Heart right ventricle (tissue), 16 donors: ENCODE data around the gene CREB3L1. TPM values are rescaled to one million over a fixed set of nuclear protein-coding genes. Genes with fewer than 3 reads are reported as not detected.
"Not testable (repeated sequence)": the region's sequence is repeated elsewhere in the genome, so short reads cannot be mapped to it uniquely, and the experiment has no call there.

Source experiments
- ATAC-seq, 8 donors: fragments of 200-7000 bp; cut with Tn5 transposase; one replicate each; pipeline ENCODE4 v1.9.1; 2020; ENCODE audit warnings: mild to moderate bottlenecking in 8 of 8, moderate library complexity in 8 of 8, moderate number of reproducible peaks in 1 of 8
- DNase-seq, 2 donors: peaks; one replicate each; pipeline ENCODE4 v3.0.0-alpha.2; 2020
- H3K27ac ChIP-seq, 10 donors: fragments of 200-600 bp; sonication (generic) in 2 of 10; one replicate each; pipeline versions ENCODE4 v1.5.0 to v1.8.0; 2020 to 2022; ENCODE audit warnings: mild to moderate bottlenecking in 3 of 10
- H3K27me3 ChIP-seq, 7 donors: fragments of 200-600 bp; one replicate each; pipeline ENCODE4 v1.8.0; 2021 to 2022; ENCODE audit warnings: mild to moderate bottlenecking in 2 of 7
- H3K36me3 ChIP-seq, 9 donors: fragments of 200-600 bp; sonication (generic) in 1 of 9; one replicate each; pipeline versions ENCODE4 v1.5.0 to v1.8.0; 2020 to 2022; ENCODE audit warnings: mild to moderate bottlenecking in 2 of 9
- H3K4me1 ChIP-seq, 9 donors: fragments of 200-600 bp; sonication (generic) in 1 of 9; one replicate each; pipeline versions ENCODE4 v1.5.0 to v1.8.0; 2020 to 2022; ENCODE audit warnings: mild to moderate bottlenecking in 4 of 9
- H3K4me3 ChIP-seq, 10 donors: fragments of 200-600 bp; sonication (generic) in 2 of 10; one replicate each; pipeline versions ENCODE4 v1.5.0 to v1.8.0; 2020 to 2022; ENCODE audit warnings: mild to moderate bottlenecking in 7 of 10, moderate library complexity in 2 of 10
- H3K9me3 ChIP-seq, 11 donors: fragments of 200-600 bp in 10 of 11; sonication (generic) in 2 of 11; one replicate each; pipeline versions ENCODE4 v1.5.0 to v1.8.0; 2013 to 2022; ENCODE audit warnings: mild to moderate bottlenecking in 2 of 11, control low read depth in 1 of 11, moderate library complexity in 1 of 11
- WGBS, 2 donors: extraction: QIAGEN DNeasy Blood & Tissue Kit; methylation state at CpG; one replicate each; pipeline ENCODE4 v1.1.7; 2013; ENCODE audit warnings: inconsistent platforms in 1 of 2; 5-methylcytosine and 5-hydroxymethylcytosine counted together
- intact Hi-C, 10 donors: fragments of 100-400 bp; cut with DNase I; formaldehyde crosslinking; loops; one replicate each; pipeline versions ENCODE4 v1.11.1 to v1.14.2; 2022
- polyA plus RNA-seq, 2 donors: library from polyadenylated mRNA; stranded (reverse); fragments of 200-250 nt; gene quantifications; one replicate each; pipeline ENCODE4 v1.2.3, GENCODE V29; 2013
- total RNA-seq, 10 donors: library from RNA; stranded (reverse); fragmentation: NEBNext Ultra II Directional in 3 of 10; extraction: Animal tissue kit (Norgen Biotek cat#: 25700) in 3 of 10; gene quantifications; one replicate each; pipeline versions ENCODE4 v1.2.1 to v1.2.4, GENCODE V29; 2021 to 2023
- TF ChIP-seq, protein P1 (sequence below), 9 donors: fragments of 200-600 bp; sonication (generic) in 2 of 9; IDR thresholded peaks; one replicate each; pipeline versions ENCODE4 v1.5.0 to v1.8.0; 2021 to 2022; ENCODE audit warnings: antibody characterized with exemption in 9 of 9, mild to moderate bottlenecking in 5 of 9, moderate library complexity in 1 of 9
- donor health status: Arrhythmogenic right ventricular cardiomyopathy.
- donor health status: ischemic (EF 13 %, LVEDD 7.1; RV severe dilation, severe dysfunction).
- donor health status: healthy with polysubstance abuse.
- donor health status: DM: no; HTN: yes; CAD: no.
- donor health status: DM: no; HTN: no; CAD: no.
- donor health status: ischemic (EF 25% LVEDD 6.9; RV normal size, moderate dysfunction).
- donor health status: ischemic (EF 25% LVEDD 5.7; RV mildly dilated, moderate dysfunction).
- donor health status: healthy.
- donor health status: DM: yes; HTN: yes; CAD: no.
- donor health status: Ischemic cardiomyopathy.
- donor health status: ischemic (EF 35%, LVEDD 5.7; RV mildly dilated, moderate dysfunction).
- donor health status: nonischemic (EF 11% LVEDD 7.7; RV severe dilation, severe dysfunction).
- donor health status: DM: yes; HTN: yes; CAD: no.
- donor health status: PGD.
- donor health status: ischemic (EF 29% LVEDD 5.4; RV normal size, mild dysfunction).
- donor health status: nonischemic (EF 23%, LVEDD 6.1; RV moderate dilation, normal function).

Gene CREB3L1
- total and polyA plus RNA-seq, 12 donors, result 9.7 to 127 (median 36.1) TPM

DNA sequence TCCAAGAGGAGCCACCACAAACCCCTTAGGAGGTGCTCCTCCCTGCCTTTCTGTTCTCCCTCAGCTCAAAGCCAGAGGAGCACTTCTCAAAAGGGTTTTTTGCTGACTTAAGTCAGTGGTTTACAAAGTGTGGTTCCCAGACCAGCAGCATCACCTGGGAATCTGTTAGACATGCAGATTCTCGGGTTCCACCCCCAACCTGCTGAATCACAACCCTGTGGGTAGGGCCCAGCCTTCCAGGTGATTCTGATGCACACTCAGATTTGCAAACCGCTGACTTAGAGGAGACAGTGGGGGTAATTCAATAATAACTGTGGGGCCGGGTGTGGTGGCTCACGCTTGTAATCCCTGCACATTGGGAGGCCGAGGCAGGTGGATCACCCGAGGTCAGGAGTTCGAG is 22.8 kb downstream of the CREB3L1 start:
- H3K27ac ChIP-seq, result no peak overlapping the region
- ATAC-seq (no peak), DNase-seq (no peak)
- H3K36me3 ChIP-seq, result peaks cover 0 to 32% (median 0%) of the 10 kb centered on the region in 9 donors
- no peak overlapping the region for H3K4me3 ChIP-seq
- 97 to 98% methylated on average over 7 of the region's 7 CpGs for WGBS, 2 donors
- peaks cover 0 to 26% (median 0%) of the 10 kb centered on the region in 7 donors for H3K27me3 ChIP-seq
- H3K4me1 ChIP-seq, result peaks cover 9 to 38% (median 22%) of the 10 kb centered on the region in 9 donors
- TF ChIP-seq, protein P1, sequence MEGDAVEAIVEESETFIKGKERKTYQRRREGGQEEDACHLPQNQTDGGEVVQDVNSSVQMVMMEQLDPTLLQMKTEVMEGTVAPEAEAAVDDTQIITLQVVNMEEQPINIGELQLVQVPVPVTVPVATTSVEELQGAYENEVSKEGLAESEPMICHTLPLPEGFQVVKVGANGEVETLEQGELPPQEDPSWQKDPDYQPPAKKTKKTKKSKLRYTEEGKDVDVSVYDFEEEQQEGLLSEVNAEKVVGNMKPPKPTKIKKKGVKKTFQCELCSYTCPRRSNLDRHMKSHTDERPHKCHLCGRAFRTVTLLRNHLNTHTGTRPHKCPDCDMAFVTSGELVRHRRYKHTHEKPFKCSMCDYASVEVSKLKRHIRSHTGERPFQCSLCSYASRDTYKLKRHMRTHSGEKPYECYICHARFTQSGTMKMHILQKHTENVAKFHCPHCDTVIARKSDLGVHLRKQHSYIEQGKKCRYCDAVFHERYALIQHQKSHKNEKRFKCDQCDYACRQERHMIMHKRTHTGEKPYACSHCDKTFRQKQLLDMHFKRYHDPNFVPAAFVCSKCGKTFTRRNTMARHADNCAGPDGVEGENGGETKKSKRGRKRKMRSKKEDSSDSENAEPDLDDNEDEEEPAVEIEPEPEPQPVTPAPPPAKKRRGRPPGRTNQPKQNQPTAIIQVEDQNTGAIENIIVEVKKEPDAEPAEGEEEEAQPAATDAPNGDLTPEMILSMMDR (IDR thresholded peaks at IDR 0.05), result no peak
- intact Hi-C loops, result loop anchor here in 1 of 10 donors (10.0 kb wide), 1 partner anchor 175 kb away; the partner anchor contains the start of gene PHF21A
- H3K9me3 ChIP-seq, result no peaks in the 10 kb centered on the region

DNA sequence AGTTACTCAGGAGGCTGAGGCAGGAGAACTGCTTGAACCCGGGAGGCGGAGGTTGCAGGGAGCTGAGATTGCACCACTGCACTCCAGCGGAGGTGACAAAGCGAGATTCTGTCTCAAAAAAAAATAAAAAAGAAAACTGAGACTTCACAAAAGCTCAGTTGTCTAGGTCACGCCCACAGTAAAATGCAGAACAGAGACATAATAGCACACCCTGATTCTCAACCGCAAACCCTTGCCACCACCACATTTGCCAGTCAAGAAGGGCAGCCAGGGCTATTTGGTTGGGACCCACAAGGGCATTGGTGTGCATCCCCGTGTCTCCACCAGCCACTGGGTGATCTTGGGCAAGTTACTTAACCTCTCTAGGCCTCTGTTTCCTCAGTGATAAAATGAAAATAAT is 25.4 kb downstream of the CREB3L1 start:
- Histone ChIP-seq H3K27ac (no peak overlapping the region), H3K4me3 (no peak overlapping the region), H3K9me3 (no peaks in the 10 kb centered on the region), H3K36me3 (peaks cover 0 to 42% (median 0%) of the 10 kb centered on the region in 9 donors), H3K4me1 (peaks cover 0 to 15% (median 0%) of the 10 kb centered on the region in 9 donors), H3K27me3 (no peaks in the 10 kb centered on the region)
- no peak for DNase-seq
- no peak for ATAC-seq
- 88 to 93% methylated on average over 7 of the region's 7 CpGs for WGBS, 2 donors
- intact Hi-C loops, result loop anchor here in 1 of 10 donors (10.0 kb wide), 1 partner anchor 178 kb away; the partner anchor contains the start of gene PHF21A
- TF ChIP-seq, protein P1 (IDR thresholded peaks at IDR 0.05), result no peak

DNA sequence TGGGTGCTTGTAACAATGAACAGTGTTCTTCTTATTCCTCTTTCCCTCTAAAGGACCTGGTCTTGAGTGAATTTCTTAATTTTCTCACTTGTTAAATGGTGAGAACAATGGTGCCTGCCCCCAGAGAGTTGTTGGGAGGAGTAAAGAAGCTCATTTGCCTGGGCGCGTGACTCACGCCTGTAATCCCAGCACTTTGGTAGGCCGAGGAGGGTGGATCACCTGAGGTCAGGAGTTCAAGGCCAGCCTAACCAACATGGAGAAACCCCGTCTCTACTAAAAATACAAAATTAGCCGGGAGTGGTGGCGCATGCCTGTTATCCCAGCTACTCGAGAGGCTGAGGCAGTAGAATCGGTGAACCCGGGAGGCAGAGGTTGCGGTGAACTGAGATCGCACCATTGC is 26.6 kb downstream of the CREB3L1 start:
- not testable (repeated sequence) for ATAC-seq

DNA sequence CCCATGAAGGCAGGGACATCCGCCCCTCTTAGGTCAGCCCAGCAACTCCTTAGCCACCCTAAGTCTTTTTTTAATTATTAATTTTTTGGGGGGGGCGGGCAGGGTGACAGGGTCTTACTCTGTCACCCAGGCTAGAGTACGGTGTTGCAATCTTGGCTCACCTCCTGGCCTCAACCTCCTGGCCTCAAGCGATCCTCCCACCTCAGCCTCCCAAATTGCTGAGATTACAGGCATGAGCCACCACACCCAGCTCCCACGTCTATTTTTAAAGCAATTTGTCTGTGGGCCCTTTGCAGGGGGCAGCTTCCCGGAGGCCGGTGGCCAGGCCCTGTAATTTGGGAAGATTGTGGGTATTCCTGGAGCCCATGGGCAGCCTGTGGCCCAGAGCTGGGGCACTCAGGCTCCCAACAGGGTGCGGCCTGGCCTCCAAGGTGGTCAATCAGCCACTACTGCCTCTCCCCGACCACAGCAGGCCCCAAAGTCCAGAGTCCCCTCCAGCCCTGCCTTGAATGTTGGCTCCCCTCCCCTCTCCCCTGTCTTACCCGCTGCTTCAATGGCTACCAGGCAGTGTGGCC is 27.2 kb downstream of the CREB3L1 start:
- peaks cover 0 to 9% (median 6%) of the 10 kb centered on the region in 9 donors for H3K4me1 ChIP-seq
- H3K9me3 ChIP-seq, result no peaks in the 10 kb centered on the region
- DNase-seq (no peak), ATAC-seq (no peak)
- no peaks in the 10 kb centered on the region for H3K27me3 ChIP-seq
- TF ChIP-seq, protein P1 (IDR thresholded peaks at IDR 0.05), result no peak
- WGBS, 2 donors, result 93% methylated on average over 10 of the region's 10 CpGs
- H3K27ac ChIP-seq, result no peak overlapping the region
- no peak overlapping the region for H3K4me3 ChIP-seq
- intact Hi-C loops, result loop anchor here in 2 of 10 donors (5.0 to 10.0 kb wide), 2 partner anchors 62 to 180 kb away; partner anchors contain the start of gene PHF21A (in 1 of the 2)
- H3K36me3 ChIP-seq, result peaks cover 0 to 50% (median 0%) of the 10 kb centered on the region in 9 donors

More for the DNA sequence above, 26.6 kb downstream of the CREB3L1 start:
- H3K9me3 ChIP-seq, H3K27me3 ChIP-seq, H3K4me3 ChIP-seq, H3K27ac ChIP-seq, DNase-seq: not testable (repeated sequence)
- Histone ChIP-seq H3K4me1 (peaks cover 0 to 16% (median 6%) of the 10 kb centered on the region in 9 donors), H3K36me3 (peaks cover 0 to 45% (median 0%) of the 10 kb centered on the region in 9 donors)
- intact Hi-C loops, result loop anchor here in 1 of 10 donors (10.0 kb wide), 1 partner anchor 179 kb away; the partner anchor contains the start of gene PHF21A
- 91 to 93% methylated on average over 12 of the region's 12 CpGs for WGBS, 2 donors

DNA sequence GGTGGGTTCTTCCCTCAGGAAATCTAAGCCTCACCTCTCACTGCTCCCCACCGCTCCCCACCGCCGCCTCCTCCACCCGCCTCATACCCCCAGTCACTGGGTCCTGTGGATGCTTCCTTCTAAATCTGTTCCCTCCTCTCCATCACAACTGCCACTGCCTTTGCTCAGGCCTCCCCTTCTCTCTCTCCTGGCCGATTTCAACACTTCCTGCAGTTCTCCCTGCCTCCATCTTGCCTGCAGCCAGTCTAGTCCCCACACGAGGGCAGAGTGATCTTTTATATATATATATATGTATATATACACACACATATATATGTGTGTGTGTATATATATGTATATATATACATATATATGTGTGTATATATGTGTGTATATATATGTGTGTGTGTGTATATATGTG is 27.8 kb downstream of the CREB3L1 start:
- Histone ChIP-seq H3K4me1 (peaks cover 0 to 9% (median 6%) of the 10 kb centered on the region in 9 donors), H3K27me3 (no peaks in the 10 kb centered on the region), H3K4me3 (no peak overlapping the region), H3K36me3 (peaks cover 0 to 50% (median 0%) of the 10 kb centered on the region in 9 donors), H3K27ac (no peak overlapping the region), H3K9me3 (no peaks in the 10 kb centered on the region)
- DNase-seq, result no peak
- no peak for ATAC-seq
- TF ChIP-seq, protein P1 (IDR thresholded peaks at IDR 0.05), result peak in 2 of 9 donors; percentile 6 to 17
- WGBS, 2 donors, result 59 to 72% methylated on average over 6 of the region's 6 CpGs
- intact Hi-C loops, result loop anchor here in 2 of 10 donors (5.0 to 10.0 kb wide), 2 partner anchors 63 to 180 kb away; partner anchors contain the start of gene PHF21A (in 1 of the 2)
